NCI-H526 treated with DMSO at 0.1 percent for 48 hours (cell line): Measurements from ENCODE around the gene TBC1D10A.

Experiments used
- DNase-seq: peaks from one replicate; lab custom pipeline; 2025; lab: John Stamatoyannopoulos, UW

TBC1D10A gene

DNA sequence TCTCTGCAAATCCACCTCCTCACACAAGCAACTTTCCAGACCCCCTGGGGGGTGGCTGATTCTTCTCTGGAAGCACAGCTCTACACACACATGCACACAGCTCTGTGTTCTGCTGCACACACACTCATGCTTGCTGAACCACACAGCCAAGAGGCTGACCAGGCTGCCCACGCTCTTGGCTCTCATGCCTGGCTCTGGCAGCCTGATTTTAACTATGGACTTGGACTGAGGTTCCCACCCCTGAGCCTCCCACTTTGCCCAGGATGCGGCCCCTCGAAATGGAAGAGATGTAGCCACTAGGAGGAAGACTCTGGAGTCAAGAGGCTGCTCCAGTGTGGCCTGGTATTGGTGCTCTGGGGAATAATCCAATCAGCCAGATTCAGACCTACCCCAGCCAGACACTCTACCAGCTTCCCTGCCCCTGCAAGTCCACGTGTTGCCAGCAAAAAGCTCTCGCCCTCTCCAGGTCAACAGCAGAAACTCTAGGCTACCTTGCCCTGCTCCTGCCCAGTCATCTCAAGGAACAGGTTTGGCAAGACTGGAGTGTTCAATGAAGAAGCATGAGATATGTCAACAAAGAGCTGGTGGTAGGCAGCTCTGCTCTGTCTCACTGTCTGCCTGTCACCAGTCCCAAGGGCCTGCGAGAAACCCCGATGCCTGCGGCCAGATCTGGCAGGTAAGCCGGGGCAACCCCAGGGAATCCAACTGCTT lies 28.6 kb downstream of the TBC1D10A start:
- DNase-seq = no peak

- no peak for DNase-seq
Observed at GRCh38 chr22:30297276-30297990, 29.3 kb downstream of the TBC1D10A start.

DNA sequence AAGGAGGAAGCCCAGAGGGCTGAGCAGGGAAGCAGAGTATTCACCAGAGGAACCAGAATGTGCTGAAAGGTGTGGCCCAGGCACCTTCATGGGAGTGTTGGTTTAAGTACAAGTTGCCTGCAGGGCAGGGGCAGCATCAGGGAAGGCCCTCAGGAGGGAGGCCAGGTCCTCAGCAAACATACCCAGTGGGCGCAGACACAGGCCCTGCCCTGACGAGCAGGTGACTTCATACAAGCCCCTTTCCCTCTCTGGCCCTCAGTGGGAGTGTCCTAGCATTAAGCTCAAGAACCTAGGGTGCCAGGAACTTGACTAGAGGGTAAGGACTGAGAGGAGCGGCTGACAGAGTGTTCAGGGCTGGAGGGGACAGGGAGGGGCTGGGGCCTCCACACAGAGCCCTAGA lies 29.9 kb downstream of the TBC1D10A start:
- DNase-seq = no peak

DNA sequence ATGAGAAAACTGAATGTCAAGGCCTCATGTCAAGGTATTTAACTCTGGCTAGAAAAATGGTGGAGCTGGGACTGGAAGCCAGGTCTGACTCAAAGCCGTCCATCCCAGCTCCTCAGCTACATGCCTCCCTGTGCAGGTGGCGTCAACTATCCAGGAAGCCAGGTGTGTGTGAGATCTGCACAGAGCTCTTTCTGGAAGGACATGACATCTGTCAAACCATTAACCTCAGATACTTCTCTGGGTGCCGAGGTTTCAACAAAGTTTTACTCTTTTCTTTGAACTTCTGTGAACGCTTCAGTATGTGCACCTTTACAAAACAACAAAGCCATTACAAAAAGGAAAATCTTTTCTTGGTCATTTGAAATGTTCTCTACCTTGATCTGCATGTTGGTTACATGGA lies 30.4 kb downstream of the TBC1D10A start:
- DNase-seq = no peak

- no peak for DNase-seq
Observed at GRCh38 chr22:30295576-30295975, 31.2 kb downstream of the TBC1D10A start.

DNA sequence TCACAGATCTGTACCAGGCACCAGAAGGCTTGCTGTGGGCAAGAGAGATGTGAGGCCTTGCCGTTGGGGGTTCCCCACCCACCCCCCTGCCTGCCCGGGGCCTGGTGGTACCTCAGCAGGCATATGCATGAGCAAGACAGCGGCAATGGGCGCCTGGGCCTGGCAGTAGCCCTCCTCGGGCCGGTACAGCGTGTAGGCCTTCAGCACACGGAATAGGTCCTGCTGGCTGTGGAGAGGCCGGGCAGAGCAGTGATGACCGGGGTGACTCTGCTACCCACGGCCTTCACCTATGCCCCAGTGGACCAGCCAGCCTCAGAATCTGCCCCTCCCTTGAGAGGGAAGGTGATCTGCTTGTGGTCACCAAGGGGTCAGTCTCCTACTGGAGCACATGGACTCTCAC lies 31.9 kb downstream of the TBC1D10A start:
- DNase-seq = no peak

DNA sequence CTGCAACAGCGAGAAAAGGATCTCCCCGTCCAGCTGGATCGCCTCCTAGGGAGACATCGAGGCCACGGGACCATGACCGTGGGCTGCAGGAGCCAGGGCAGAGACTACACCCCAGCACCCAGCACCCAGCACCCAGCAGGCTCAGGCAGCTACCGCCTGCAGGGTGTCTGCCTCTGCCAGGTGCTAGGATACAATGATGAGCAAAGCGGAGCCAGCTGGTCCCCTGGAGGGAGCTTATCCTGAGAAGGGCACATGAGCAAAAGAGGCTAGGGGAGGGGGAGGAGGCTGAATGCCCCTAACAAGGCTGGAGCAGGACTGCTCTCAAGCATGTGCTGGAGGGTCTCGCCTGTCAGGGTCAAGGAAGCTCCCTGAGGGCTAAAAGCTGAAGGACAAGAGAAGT lies 32.7 kb downstream of the TBC1D10A start:
- DNase-seq = no peak

GRCh38 chr22:30293026-30293425 lies 33.7 kb downstream of the TBC1D10A start:
- DNase-seq = no peak

- DNase-seq = no peak
Observed at GRCh38 chr22:30292069-30292970, 34.4 kb downstream of the TBC1D10A start.

- no peak for DNase-seq
Observed at GRCh38 chr22:30291058-30291892, 35.5 kb downstream of the TBC1D10A start.

DNA sequence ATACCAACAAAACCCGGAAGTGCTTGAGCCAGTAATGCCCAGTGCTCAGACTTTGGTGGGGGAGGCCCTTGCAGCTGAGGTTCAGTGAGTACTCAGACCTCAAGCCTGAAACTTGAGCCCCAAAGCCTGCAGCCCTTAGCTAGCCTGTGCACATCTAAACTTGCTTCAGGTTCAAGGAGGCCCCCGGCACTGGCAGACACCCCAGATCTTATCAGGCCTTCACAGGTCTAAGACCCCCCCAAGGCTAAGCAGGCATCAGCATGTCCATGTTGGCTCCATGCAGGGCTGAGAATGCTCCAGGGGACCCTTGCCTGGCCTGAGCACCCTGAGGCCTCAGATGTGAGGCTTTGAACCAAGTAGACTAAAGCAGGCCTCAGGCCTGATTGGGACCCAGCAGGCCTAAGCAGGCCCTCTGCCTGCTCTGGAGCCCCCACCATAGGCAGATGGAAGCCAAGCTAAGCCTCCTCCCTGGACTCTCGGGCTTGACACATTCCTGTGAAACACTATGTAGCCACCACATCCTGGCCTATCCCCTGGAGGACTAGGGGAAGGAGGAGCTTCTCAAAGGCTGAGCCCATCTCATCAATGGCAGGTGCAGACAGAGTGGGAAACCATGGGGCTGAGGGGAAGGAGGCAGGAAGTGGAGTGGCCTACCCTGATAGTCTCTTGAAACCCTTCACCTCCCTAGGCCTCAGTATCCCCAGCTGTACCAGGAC lies 36.2 kb downstream of the TBC1D10A start:
- no peak for DNase-seq

DNA sequence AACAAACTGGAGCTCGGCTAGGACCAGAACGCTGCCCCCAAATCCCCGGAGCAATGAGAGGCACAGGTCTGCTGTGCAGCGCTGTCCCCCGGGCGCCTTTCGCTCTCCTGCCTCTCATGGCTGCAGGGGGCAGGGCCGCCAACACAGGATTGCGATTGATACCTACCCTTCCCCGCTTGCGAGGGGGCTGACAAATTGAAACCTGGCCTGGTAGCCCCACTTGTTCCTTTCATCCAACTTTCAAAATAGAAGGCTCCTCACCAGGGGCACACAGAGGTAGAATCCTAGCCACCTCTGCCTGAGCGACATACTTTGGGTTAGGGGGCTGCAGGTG lies 36.8 kb downstream of the TBC1D10A start:
- no peak for DNase-seq

- peak; percentile 76 for DNase-seq
Observed at GRCh38 chr22:30289141-30289979, 37.4 kb downstream of the TBC1D10A start, which contains the start of gene CASTOR1. Gene CASTOR1 (minus strand): TSS chr22:30289505. CDS start chr22:30289497, 8 bp downstream.

DNA sequence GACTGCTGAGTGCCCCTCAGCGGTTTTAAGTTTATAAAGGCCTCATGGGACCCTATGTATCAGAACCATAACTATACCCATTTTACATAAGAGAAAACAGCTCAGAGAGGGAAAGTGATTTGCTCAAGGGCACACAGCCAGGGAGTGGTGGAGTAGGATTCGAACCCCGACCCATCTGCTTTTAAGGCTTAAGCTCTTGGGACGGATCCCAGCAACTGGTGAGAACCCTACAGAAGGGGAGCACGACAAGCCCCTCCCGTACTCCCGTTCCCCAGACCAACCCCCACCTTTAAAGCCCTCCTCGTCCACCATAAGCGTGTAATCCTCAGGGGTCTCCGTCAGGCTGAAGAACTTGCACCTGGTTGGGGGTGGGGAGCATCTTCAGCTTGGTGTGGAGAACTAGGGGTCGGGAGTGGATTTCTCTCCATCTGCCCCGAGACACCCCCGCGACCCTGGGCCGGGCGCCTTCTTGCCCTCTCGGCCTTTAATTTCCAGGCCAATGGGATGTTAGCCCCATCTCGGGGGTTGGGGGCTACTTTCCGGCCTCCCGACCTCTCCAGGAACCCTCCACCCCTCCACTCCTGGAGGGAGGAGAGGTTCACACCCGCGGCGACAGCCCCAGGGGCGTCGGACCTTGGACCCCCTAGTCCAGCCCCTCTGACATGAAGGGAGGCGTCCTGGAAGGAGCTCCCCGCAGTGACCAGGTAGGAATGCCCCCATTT lies 38.2 kb downstream of the TBC1D10A start:
- DNase-seq = no peak

- peak; percentile 42 for DNase-seq
Observed at GRCh38 chr22:30287648-30288418, 38.9 kb downstream of the TBC1D10A start.

- DNase-seq = peak; percentile 11
Observed at GRCh38 chr22:30286813-30287647, 39.7 kb downstream of the TBC1D10A start.

- no peak for DNase-seq
Observed at GRCh38 chr22:30286331-30286730, 40.4 kb downstream of the TBC1D10A start.

DNA sequence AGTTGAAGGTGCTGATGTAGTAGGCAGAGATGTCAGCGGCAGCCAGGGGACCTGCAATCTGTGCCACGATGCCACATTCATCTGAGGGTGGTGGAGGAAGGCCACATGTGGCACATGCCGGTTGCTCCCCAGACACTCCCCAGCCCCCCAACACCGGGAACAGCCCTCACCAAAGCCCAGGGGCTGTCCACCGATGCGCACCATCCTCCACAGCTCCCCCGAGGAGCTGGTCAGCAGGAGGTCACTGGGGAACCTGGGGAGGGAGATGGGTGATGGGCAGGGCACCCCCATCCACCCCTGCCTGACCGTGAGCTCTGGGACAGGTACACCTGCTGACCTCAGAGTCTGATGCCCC lies 40.9 kb downstream of the TBC1D10A start:
- no peak for DNase-seq
